Skin of body (tissue), 2 donors: ENCODE measurements around the gene CLPSL2. TPM values are rescaled to one million over a fixed set of nuclear protein-coding genes. Genes with fewer than 3 reads are reported as not detected.
"Not testable (repeated sequence)": the region's sequence is repeated elsewhere in the genome, so short reads cannot be mapped to it uniquely, and the experiment has no call there.

ENCODE experiments used
- DNase-seq: peaks from one replicate; lab custom pipeline; 2025; lab: John Stamatoyannopoulos, UW
- total RNA-seq: library from RNA; depleted of rRNA; stranded (reverse); fragments of >200 nt; gene quantifications from one replicate; pipeline ENCODE4 v1.2.3, GENCODE V29; 2014

CLPSL2 gene, protein sequence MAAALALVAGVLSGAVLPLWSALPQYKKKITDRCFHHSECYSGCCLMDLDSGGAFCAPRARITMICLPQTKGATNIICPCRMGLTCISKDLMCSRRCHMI
- total RNA-seq = not detected

DNA sequence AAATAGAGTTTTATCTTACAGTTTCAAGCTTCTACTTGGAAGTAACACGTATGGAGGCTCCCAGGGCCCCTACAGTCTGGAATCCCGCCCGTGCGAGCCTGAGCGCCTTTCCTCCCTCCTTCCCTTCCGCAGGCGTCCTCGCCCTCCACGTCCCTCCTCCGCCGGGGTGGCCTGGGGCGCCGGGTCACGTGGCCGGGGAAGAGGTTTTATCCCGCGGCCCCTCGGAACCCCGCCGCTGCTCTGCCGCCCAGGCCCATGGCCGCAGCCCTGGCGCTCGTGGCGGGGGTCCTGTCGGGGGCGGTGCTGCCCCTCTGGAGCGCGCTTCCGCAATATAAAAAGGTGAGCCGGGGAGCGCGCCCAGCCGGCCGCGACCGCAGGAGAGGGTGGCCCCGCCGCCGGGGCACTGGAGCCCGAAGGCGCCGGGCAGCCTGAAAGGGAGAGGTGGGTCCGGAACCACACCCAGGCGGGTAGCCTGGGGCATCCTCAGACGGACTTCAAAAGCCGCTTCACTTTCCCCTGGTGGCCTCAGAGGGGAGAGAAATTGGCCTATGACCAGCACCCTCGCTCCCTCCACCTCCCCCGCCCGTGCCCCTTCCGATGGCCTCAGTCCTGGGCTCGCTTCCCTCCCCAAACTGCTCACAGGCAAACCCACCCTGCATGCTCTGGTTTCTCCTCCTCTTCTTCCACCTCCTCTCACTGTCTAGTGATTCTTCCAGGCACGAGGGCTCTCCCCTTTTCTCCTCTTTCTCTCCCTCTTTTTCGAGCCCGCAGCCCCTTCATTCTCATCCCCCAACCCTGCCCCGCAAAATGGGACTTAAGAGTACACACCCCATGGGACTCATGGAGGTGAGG is at the start of gene CLPSL2:
Gene CLPSL2, plus strand, starts transcription at position 235 of the 852 bp plus-strand sequence. Its CDS starts 21 bp downstream, at position 256.
- no peak for DNase-seq

- peak; percentile 60 for DNase-seq
Measured at GRCh38 chr6:35727231-35727934, 49.0 kb upstream of the CLPSL2 start.

- DNase-seq = peak; percentile 80
Measured at GRCh38 chr6:35727935-35728682, 48.3 kb upstream of the CLPSL2 start.

GRCh38 chr6:35728683-35729678 is 47.4 kb upstream of the CLPSL2 start:
- no peak for DNase-seq

DNA sequence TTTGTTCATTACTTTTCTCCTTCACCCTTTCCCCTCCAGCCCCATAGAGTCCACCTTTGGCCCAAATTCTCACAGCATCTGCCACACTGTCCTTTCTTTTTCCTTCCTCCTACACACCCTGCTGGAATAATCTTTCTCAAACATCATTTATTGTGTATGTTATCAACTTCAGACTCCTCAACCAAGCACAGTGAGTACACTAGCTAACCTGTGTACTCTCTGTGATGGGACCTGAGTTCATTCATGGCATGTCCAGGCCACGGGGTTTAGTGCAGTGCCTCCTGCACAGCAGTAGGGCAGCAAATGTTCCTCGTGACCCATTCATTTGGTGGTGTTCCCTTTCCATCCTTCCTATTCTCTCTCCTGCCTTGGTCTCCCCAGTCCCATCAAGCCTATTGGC is 46.7 kb upstream of the CLPSL2 start:
- DNase-seq = no peak

DNA sequence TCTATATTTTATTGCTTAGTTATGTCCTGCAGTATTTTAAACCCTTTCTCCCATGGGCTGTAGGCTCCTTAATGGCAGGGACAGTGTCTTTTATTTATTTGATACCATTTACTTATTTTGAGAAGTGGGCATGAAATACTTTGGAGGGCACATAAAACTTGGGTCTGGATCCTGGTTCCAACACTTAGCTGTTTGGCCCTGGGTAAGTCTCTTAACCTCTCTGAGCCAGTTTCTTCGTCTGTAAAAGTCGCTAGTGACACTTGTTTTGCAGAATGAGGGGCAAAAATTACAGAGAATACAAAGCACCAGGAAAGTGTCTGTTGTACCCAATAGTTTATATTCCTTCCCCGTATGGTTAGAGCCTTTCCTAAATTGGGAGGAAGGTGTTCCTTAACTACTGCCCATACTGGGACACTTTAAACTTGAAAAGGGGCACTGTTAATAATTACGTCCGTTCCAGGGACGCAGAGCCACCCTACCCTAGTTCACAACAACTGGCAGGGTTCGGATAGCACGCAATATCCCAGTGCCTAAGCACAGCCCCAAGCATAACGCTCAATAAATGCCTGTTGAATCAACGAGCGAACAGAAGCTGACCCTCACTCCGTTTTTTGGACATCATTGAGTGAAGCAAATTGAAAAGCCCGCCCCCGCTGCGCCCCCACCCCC is 45.5 kb upstream of the CLPSL2 start:
- DNase-seq = no peak

- peak; percentile 68 for DNase-seq
Measured at GRCh38 chr6:35731414-35731735, 45.0 kb upstream of the CLPSL2 start.

GRCh38 chr6:35731736-35732532 is 44.5 kb upstream of the CLPSL2 start:
- peak; percentile 89 for DNase-seq

DNA sequence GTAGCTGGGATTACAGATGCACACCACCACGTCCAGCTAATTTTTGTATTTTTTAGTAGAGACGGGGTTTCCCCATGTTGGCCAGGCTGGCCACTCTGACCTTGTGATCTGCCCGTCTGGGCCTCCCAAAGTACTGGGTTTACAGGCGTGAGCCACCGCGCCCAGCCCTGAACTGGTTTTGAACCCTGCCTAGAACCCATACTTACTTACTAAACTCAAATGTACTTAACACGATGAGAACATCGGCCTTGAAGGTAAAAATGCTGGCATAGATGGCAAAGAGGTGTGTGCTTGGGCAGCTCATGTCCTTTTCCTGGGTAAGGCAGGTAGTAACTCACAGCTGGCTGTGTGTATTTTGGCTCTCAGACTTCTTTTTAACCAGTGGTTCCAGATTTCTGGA is 42.8 kb upstream of the CLPSL2 start:
- no peak for DNase-seq

- DNase-seq = not testable (repeated sequence)
Measured at GRCh38 chr6:35734319-35734718, 42.1 kb upstream of the CLPSL2 start.

DNA sequence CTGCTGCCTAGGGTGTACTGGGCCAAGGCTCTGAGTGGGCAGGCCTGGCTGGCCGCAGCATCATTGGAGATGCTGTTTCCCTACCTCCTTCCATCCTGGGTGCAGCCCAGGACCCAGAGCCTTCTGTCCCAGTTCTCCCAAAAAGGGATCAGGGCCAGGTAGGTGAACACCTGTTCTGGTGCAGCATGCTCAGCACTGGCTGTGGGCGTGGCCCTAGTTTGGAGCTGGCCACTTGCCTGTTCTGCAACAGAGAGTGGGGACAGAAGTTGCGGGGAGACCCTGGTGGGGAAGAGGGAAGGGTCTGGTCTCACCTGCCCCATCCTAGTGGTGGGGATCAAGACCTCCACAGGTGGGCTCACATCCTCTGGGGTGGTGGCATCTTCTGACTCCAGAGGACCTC is 40.9 kb upstream of the CLPSL2 start:
- no peak for DNase-seq

- DNase-seq = no peak
Measured at GRCh38 chr6:35736253-35736894, 40.0 kb upstream of the CLPSL2 start.

GRCh38 chr6:35736982-35737412 is 39.4 kb upstream of the CLPSL2 start, which contains the start of gene ARMC12:
ARMC12 (plus strand) TSS chr6:35737032; CDS start chr6:35737109, 77 bp downstream.
- DNase-seq = no peak

DNA sequence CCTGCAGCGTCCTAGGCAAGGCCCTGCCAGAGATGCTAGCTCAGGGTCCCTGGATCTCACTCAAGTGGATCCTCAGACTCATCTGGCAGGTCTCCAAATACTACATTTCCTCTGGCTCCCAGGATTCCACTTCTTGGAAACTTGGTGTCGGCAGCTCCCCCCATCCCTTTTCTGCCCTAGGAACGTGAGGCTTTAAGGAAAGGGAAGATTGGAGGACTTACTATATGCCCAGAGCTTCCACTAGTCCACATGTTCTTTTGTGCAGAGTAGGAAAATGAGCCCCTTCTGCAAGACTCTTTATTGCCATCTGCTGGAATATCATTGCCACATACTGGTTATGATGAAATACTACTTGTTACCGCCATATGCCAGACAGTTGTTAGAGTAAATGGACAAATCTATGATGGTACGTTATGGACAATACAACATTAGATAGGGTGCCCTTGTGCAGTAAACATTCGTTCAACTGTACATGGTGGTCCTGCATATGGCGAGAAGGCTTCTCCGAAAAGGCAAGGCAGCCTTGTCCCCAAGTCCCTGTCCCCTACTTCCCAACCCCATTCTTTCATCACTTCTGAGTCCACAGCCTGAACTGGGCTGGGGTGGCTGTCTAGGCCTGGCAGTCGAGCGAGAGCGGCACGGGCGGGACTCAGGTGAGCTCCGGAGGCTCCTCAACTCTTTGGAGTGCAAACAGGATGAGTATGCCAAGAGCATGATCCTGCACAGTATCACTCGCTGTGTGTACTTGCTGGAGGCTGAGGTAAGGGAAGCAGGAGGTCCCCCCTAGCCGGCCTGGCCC is 38.8 kb upstream of the CLPSL2 start:
- DNase-seq = peak; percentile 84

- DNase-seq = no peak
Measured at GRCh38 chr6:35739645-35740524, 36.5 kb upstream of the CLPSL2 start.

GRCh38 chr6:35742842-35743241 is 33.6 kb upstream of the CLPSL2 start:
- DNase-seq = no peak

DNA sequence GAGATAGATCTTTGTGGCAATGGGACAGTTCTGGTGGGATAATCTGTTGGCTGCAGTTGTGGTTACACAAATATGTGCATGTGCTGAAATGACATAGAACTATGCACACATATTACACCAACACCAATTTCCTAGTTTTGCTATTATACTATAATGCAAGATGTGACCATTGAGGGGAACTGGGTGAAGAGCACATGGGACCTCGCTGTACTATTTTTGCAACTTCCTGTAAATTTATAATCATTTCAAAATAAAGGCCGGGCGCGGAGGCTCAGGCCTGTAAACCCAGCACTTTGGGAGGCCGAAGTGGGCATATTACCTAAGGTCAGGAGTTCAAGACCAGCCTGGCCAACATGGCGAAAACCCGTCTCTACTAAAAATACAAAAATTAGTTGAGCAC is 30.9 kb upstream of the CLPSL2 start:
- DNase-seq = no peak
